ENCODE measurements around the gene ISCA2. TPM values are rescaled to one million over a fixed set of nuclear protein-coding genes. Genes with fewer than 3 reads are reported as not detected.

Gene ISCA2
- total and polyA plus RNA-seq, 4 donors = 19.7 to 24.7 (median 21.5) TPM

- H3K27ac ChIP-seq (ENCODE audit: low read depth in 1 of 2, low read length in 1 of 2) = no peak overlapping the region
- peaks cover 0 to 7% (median 0%) of the 10 kb centered on the region in 4 donors for H3K36me3 ChIP-seq (ENCODE audit: control insufficient read depth in 4 of 4, insufficient read depth in 4 of 4, low read length in 4 of 4)
- H3K9me3 ChIP-seq (ENCODE audit: control insufficient read depth in 4 of 4, insufficient read depth in 3 of 4, low read length in 3 of 4) = peaks cover 0 to 1% (median 0%) of the 10 kb centered on the region in 4 donors
- no peak for TF ChIP-seq CTCF (IDR thresholded peaks at IDR 0.05; ENCODE audit: control extremely low read depth, extremely low read depth)
- no peak overlapping the region for H3K9ac ChIP-seq (ENCODE audit: insufficient read depth in 1 of 2, low read length in 2 of 2)
- no peak overlapping the region for H3K4me3 ChIP-seq
- no peak for ATAC-seq (ENCODE audit: insufficient read depth, low FRiP score)
- H3K4me1 ChIP-seq (ENCODE audit: control insufficient read depth in 5 of 5, insufficient read depth in 5 of 5, low read length in 5 of 5) = peaks cover 0 to 13% (median 0%) of the 10 kb centered on the region in 5 donors
- H3K27me3 ChIP-seq (ENCODE audit: control insufficient read depth in 3 of 3, insufficient read depth in 3 of 3, low read length in 2 of 3) = no peaks in the 10 kb centered on the region
- 89 to 95% methylated on average over 2 of the region's 2 CpGs for WGBS, 2 donors
- DNase-seq = no peak
These were observed 28.2 kb upstream of the ISCA2 start for GRCh38 chr14:74465335-74465734.

GRCh38 chr14:74468513-74468912 is 25.1 kb upstream of the ISCA2 start:
- ATAC-seq (ENCODE audit: insufficient read depth, low FRiP score) (no peak), DNase-seq (no peak)
- Histone ChIP-seq H3K27me3 (ENCODE audit: control insufficient read depth in 3 of 3, insufficient read depth in 3 of 3, low read length in 2 of 3) (no peaks in the 10 kb centered on the region), H3K36me3 (ENCODE audit: control insufficient read depth in 4 of 4, insufficient read depth in 4 of 4, low read length in 4 of 4) (peaks cover 0 to 9% (median under 1%) of the 10 kb centered on the region in 4 donors), H3K9ac (ENCODE audit: insufficient read depth in 1 of 2, low read length in 2 of 2) (no peak overlapping the region), H3K4me3 (no peak overlapping the region), H3K9me3 (ENCODE audit: control insufficient read depth in 4 of 4, insufficient read depth in 3 of 4, low read length in 3 of 4) (no peaks in the 10 kb centered on the region), H3K27ac (ENCODE audit: low read depth in 1 of 2, low read length in 1 of 2) (no peak overlapping the region), H3K4me1 (ENCODE audit: control insufficient read depth in 5 of 5, insufficient read depth in 5 of 5, low read length in 5 of 5) (peaks cover 0 to 11% (median 0%) of the 10 kb centered on the region in 5 donors)
- TF ChIP-seq CTCF (IDR thresholded peaks at IDR 0.05; ENCODE audit: control extremely low read depth, extremely low read depth) = no peak
- 95 to 96% methylated on average over 3 of the region's 3 CpGs for WGBS, 2 donors

GRCh38 chr14:74469548-74470518 is 23.7 kb upstream of the ISCA2 start:
- ATAC-seq (ENCODE audit: insufficient read depth, low FRiP score) (no peak), DNase-seq (no peak)
- peaks cover 0 to 12% (median 3%) of the 10 kb centered on the region in 4 donors for H3K36me3 ChIP-seq (ENCODE audit: control insufficient read depth in 4 of 4, insufficient read depth in 4 of 4, low read length in 4 of 4)
- TF ChIP-seq CTCF (IDR thresholded peaks at IDR 0.05; ENCODE audit: control extremely low read depth, extremely low read depth) = no peak
- H3K9ac ChIP-seq (ENCODE audit: insufficient read depth in 1 of 2, low read length in 2 of 2) = no peak overlapping the region
- H3K27me3 ChIP-seq (ENCODE audit: control insufficient read depth in 3 of 3, insufficient read depth in 3 of 3, low read length in 2 of 3) = no peaks in the 10 kb centered on the region
- H3K4me1 ChIP-seq (ENCODE audit: control insufficient read depth in 5 of 5, insufficient read depth in 5 of 5, low read length in 5 of 5) = peaks cover 0 to 11% (median 0%) of the 10 kb centered on the region in 5 donors
- WGBS, 2 donors = 57 to 81% methylated on average over 7 of the region's 7 CpGs
- no peak overlapping the region for H3K4me3 ChIP-seq
- no peaks in the 10 kb centered on the region for H3K9me3 ChIP-seq (ENCODE audit: control insufficient read depth in 4 of 4, insufficient read depth in 3 of 4, low read length in 3 of 4)
- H3K27ac ChIP-seq (ENCODE audit: low read depth in 1 of 2, low read length in 1 of 2) = no peak overlapping the region

Data from lung (tissue), 12 donors.